ENCODE data around the gene FOXD4L5.
"Not testable (repeated sequence)": the region's sequence is repeated elsewhere in the genome, so short reads cannot be mapped to it uniquely, and the experiment has no call there.

The FOXD4L5 gene

DNA sequence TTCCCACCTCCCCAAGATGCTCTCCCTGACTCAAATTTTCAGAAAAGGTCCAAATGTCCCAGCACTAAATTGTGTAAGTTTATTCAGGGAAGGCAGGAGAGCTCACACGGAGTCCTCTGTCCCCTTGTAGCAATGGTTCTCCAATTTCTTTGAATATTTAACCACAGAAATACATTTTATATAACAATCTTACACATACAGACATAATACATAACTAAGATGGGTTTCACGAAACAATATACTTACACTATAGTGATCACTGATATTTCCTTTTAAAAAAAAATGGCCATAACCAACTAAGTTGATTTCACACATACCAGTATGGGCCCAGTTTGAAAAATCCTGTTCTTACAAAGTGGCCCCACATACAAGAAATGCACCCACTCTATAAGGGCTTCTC lies at the start of gene FOXD4L5:
TSS of gene FOXD4L5 (minus strand) at position 101 of the 400 bp plus-strand sequence. CDS start 832 bp downstream, outside the sequence.
- not testable (repeated sequence) for DNase-seq

DNA sequence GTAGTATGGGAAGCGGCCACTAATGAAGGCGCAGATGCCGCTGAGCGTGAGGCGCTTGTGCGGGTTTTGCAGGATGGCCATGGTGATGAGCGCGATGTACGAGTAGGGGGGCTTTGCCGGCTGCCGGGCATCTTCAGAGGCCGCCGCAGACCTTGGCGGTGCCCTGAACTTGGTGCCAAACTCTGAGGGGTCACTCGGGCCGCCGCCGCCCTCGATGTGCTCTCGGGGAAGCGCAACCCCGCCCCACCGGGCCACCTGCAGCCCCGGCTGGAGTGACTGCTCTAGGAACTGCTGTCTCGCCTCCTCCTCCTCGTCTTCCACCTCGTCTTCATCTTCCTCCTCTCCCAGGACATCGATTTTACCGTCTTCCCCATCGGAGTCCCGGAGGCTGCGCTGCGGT lies 1.1 kb downstream of the FOXD4L5 start:
- not testable (repeated sequence) for DNase-seq

DNA sequence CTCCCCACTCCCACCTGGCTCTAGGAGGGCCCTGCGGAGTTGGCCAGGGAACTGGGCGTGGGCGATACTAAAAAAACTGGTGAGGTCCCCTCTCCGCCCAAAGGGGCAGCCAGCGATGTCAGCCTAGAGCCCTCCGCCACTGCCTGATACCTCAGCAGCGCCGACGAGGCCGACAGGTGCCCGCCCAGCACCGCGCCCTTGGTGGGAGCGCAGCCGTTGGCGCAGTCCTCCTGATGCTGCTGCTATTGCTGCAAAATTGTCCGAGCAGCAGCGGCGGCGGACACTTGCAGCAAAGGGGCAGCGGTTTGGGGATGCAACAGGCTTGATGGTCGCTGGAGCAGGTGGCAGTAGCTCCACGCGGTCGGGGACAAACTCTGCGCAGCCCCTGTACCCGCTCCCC lies 2.0 kb downstream of the FOXD4L5 start:
- DNase-seq: not testable (repeated sequence)
